Head of caudate nucleus (tissue), 42 donors: ENCODE data around the gene LRIG3.
"Not testable (repeated sequence)": the region's sequence is repeated elsewhere in the genome, so short reads cannot be mapped to it uniquely, and the experiment has no call there.

Experiments
- DNase-seq, 42 donors: peaks; one replicate each; pipeline versions ENCODE4 v3.0.0 to v3.0.0-alpha.2; 2020 to 2021; ENCODE audit warnings: mixed read lengths in 7 of 42
- intact Hi-C: fragments of 100-400 bp; cut with DNase I; formaldehyde crosslinking; loops from one replicate; pipeline ENCODE4 v1.15.0; 2022

The LRIG3 gene

GRCh38 chr12:58877243-58877743 lies 43.0 kb downstream of the LRIG3 start:
- no peak for DNase-seq
- intact Hi-C loops, result no loop called here

DNA sequence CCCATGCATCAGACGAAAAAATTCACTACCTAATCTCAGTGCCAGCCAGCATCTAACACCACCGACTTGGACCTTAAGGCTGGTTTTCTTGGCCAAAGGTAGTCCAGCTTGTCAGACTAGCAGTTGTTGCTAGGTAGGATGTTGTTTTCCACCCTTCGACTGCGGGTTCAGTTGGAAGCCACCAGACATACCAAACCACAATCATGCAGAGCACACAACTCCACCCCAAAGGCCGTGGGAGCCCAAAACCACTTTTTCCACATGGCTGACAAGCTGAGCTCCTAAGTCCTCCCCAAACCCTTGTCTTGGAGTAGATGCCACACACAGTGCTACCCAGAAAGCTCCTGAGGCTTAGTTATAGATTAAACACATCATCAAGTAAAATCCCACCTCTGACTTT lies 46.8 kb downstream of the LRIG3 start:
- no peak for DNase-seq
- intact Hi-C loops, result no loop called here

GRCh38 chr12:58871556-58871955 lies 48.7 kb downstream of the LRIG3 start:
- DNase-seq, result no peak
- intact Hi-C loops, result no loop called here

- no peak for DNase-seq
These were observed 49.7 kb downstream of the LRIG3 start for GRCh38 chr12:58870595-58870994.

DNA sequence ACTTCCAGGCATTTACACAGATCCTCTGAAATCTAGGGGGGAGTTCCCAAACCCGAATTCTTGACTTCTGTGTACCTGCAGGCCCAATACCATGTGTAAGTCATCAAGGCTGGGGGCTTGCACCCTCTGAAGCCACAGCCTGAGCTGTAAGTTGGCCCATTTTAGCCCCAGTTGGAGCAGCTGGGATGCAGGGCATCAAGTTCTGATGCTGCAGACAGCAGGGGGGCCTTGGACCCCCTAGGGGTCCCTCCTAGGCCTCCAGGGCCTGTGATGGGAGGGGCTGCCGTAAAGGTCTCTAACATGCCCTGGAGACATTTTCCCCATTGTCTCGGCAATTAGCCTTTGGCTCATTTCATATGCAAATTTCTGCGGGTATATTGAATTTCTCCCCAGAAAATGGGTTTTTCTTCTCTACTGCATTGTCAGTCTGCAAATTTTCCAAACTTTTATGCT lies 59.5 kb downstream of the LRIG3 start:
- no peak for DNase-seq
- intact Hi-C loops, result no loop called here

More at GRCh38 chr12:58870595-58870994, 49.7 kb downstream of the LRIG3 start:
- intact Hi-C loops, result no loop called here

DNA sequence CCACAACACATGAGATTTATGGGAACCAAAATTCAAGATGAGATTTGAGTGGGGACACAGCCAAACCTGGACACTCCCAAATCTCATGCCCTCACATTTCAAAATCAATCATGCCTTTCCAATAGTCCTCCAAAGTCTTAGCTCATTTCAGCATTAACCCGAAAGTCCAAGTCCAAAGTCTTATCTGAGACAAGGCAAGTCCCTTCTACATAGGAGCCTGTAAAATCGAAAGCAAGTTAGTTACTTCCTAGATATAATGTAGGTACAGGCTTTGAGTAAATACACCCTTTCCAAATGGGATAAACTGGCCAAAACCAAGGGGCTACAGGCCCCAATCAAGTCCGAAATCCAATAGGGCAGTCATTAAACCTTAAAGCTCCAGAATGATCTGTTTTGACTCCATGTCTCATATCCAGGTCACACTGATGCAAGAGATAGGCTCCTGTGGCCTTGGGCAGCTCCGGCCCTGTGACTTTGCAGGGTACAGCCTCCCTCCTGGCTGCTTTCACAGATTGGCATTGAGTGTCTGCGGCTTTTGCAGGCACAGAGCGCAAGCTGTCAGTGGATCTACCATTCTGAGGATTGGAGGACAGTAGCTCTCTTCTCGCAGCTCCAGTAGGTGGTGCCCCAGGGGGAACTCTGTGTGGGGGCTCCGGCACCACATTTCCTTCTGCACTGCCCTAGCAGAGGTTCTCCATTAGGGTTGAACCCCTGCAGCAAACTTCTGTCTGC lies 60.1 kb downstream of the LRIG3 start:
- intact Hi-C loops, result no loop called here
- no peak for DNase-seq

- intact Hi-C loops, result no loop called here
- DNase-seq, result no peak
These were observed 62.3 kb downstream of the LRIG3 start for GRCh38 chr12:58858030-58858429.

DNA sequence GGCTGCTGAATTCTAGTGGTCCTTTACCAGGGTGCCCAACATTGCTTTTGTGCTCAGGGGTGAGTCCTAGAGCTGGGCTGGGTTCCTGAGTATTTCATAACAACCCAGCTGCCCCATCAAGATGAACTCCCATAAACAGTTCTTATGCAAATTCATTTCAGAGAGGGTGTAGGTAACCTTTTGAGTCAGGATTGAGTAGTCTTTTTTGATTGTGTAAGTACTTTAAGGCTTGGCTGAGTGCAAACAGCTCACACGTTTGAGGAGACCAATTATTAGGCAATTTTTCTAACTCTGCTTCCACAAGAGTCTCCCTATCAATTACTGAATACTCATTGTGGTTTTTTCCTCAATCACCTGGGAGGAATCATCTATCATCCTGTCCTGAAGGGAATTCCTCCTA lies 63.1 kb downstream of the LRIG3 start:
- intact Hi-C loops, DNase-seq: not testable (repeated sequence)

DNA sequence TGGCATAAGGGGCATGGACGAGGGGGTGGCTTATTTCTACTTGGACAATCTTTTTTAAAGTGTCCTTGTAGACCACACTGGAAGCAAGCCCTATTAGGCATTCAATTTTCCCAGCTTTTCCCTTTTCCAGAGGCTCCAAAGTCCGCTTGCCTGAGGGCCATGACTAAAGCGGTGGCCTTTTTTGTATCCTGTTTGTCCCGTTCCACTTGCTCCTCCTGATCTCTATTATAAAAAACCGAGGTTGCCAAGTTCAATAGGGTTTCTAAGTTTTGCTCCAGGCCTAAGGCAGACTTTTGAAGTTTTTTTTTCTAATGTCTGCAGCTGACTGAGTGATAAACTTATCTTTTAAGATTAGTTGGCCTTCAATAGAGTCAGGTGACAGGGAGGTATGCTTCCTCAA lies 64.7 kb downstream of the LRIG3 start:
- intact Hi-C loops, DNase-seq: not testable (repeated sequence)

- DNase-seq, result no peak
- intact Hi-C loops, result no loop called here
These were observed 69.5 kb downstream of the LRIG3 start for GRCh38 chr12:58850826-58851225.

DNA sequence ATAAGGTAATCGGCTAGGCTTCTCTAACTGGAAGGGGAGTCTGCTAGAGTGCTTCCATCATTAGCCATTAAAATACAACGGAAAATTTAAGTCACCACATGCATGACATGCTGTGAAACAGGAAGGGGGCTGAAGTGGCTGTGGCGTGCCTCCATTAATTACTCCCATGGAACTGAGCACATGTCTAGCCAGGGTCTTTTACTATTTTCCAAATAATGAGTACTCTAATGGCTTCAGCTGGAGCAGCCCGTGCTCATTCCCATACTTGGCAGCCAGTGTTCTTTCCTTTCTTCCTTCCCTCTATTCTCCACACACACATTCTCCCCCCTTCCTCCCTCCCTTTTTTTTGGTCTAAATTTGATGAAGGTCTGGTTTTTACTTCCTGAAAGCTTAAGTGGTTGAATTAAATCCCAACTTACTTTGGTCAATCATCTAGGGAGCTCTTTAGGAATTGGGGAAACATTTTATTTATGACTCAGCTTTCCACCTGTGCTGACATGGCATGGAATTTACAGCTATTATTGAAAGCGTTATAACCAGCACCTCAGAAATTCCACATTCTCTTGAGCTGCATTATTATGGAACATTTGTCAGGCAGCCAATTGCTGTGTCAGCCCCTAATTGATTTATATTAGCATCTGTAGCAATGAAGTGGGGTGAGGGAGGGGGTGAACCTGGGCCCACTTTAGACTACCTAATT lies 72.3 kb downstream of the LRIG3 start:
- DNase-seq, result no peak
- intact Hi-C loops, result no loop called here

DNA sequence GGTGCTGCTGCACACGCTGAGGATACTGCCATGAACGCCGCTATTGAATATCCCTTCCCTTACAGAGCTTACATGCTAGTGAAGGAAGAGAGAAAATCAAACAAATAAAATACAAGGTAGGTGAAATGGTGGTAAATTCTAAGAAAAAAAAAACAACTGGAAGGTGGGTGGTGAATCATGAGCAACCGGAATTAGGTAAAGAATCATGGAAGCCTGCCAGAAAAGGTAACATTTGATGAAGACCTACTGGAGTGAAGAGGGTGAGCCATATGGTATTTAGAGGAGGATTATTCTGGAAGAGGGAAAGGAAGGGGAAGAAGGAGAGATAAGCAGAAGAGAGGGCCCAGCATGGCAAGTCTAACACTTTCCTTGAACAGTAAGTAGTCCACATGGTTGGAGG lies 76.1 kb downstream of the LRIG3 start:
- DNase-seq, result no peak
- intact Hi-C loops, result no loop called here

- intact Hi-C loops, result no loop called here
- DNase-seq, result no peak
These were observed 79.1 kb downstream of the LRIG3 start for GRCh38 chr12:58841058-58841798.

DNA sequence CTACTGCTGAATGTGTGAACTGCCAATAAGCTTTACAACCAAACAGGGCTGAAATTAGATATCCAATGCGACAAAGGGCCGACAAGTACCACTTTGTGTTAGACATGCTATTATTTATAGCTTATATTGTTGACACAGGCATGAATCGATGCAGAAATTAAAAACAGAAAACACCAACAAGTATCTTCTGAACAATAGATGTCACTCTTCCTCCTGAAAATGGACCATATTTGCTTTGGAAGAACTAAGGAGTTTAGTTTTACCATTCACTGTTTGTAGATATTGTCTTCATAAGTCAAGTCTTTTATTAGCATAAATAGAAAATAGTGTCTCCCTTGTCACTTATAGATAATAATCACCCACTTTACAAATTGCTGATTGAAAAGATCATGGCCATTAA lies 86.5 kb downstream of the LRIG3 start:
- intact Hi-C loops, result no loop called here
- no peak for DNase-seq

- DNase-seq, result no peak
- intact Hi-C loops, result no loop called here
These were observed 87.4 kb downstream of the LRIG3 start for GRCh38 chr12:58832920-58833319.
